ENCODE measurements around the gene NRAP. TPM values are rescaled to one million over a fixed set of nuclear protein-coding genes. Genes with fewer than 3 reads are reported as not detected.

Gene NRAP
- total RNA-seq, 1 experiment from 2014 or later: not detected

- H3K36me3 Mint-ChIP-seq (ENCODE audit: insufficient read depth in 1 of 3, low read depth in 3 of 3): no peaks in the 10 kb centered on the region
- H3K27me3 ChIP-seq (ENCODE audit: insufficient read depth, low read length): no peaks in the 10 kb centered on the region
- TF ChIP-seq, protein P1, sequence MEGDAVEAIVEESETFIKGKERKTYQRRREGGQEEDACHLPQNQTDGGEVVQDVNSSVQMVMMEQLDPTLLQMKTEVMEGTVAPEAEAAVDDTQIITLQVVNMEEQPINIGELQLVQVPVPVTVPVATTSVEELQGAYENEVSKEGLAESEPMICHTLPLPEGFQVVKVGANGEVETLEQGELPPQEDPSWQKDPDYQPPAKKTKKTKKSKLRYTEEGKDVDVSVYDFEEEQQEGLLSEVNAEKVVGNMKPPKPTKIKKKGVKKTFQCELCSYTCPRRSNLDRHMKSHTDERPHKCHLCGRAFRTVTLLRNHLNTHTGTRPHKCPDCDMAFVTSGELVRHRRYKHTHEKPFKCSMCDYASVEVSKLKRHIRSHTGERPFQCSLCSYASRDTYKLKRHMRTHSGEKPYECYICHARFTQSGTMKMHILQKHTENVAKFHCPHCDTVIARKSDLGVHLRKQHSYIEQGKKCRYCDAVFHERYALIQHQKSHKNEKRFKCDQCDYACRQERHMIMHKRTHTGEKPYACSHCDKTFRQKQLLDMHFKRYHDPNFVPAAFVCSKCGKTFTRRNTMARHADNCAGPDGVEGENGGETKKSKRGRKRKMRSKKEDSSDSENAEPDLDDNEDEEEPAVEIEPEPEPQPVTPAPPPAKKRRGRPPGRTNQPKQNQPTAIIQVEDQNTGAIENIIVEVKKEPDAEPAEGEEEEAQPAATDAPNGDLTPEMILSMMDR (conservative IDR thresholded peaks at IDR 0.05): no peak
- H3K4me3 Mint-ChIP-seq: no peak overlapping the region
- no peak overlapping the region for H3K18ac ChIP-seq (ENCODE audit: insufficient read length, low read depth, low read length)
- peaks cover 8% of the 10 kb centered on the region for H3K27me3 Mint-ChIP-seq (ENCODE audit: low read depth)
- H3T11ph ChIP-seq (ENCODE audit: low read length): no peak overlapping the region
- H2AK5ac ChIP-seq (ENCODE audit: insufficient read length, low read length): no peak overlapping the region
- no peak overlapping the region for H4K8ac ChIP-seq (replicated peaks; ENCODE audit: insufficient read length, low read depth, low read length)
- H2BK15ac ChIP-seq (ENCODE audit: low read depth, low read length): no peak overlapping the region
- H3K9ac ChIP-seq (ENCODE audit: extremely low read depth, insufficient read length, low read length): no peak overlapping the region
- no peaks in the 10 kb centered on the region for H3K23me2 ChIP-seq (ENCODE audit: insufficient read length, low read depth, low read length, poor library complexity, severe bottlenecking)
- no peak overlapping the region for H2AFZ ChIP-seq (ENCODE audit: low read length)
- H3K14ac ChIP-seq (ENCODE audit: insufficient read depth, low read length): no peak overlapping the region
- no peaks in the 10 kb centered on the region for H3K4me1 ChIP-seq (ENCODE audit: insufficient read depth, low read length)
- H4K5ac ChIP-seq (ENCODE audit: insufficient read length, low read depth, low read length): no peak overlapping the region
- no peak for DNase-seq
- H3K4ac ChIP-seq (ENCODE audit: low read depth, low read length): no peak overlapping the region
- H3K9me3 ChIP-seq (ENCODE audit: control insufficient read depth, low read depth, low read length): no peaks in the 10 kb centered on the region
- H2BK5ac ChIP-seq (ENCODE audit: insufficient read length, low read length): no peak overlapping the region
- no peaks in the 10 kb centered on the region for H4K20me1 ChIP-seq (ENCODE audit: control insufficient read depth, insufficient read depth, insufficient read length)
- H3K79me1 ChIP-seq (ENCODE audit: insufficient read depth, low read depth, low read length, poor library complexity, severe bottlenecking): no peaks in the 10 kb centered on the region
- no peak overlapping the region for H4K91ac ChIP-seq (ENCODE audit: insufficient read length, low read depth, low read length)
- H3K9me3 Mint-ChIP-seq: no peaks in the 10 kb centered on the region
- no peak overlapping the region for H2BK20ac ChIP-seq (ENCODE audit: low read depth, low read length, poor library complexity, severe bottlenecking)
- no peak overlapping the region for H3K4me2 ChIP-seq (ENCODE audit: insufficient read depth, insufficient read length, low read length)
- H3K27ac ChIP-seq (ENCODE audit: insufficient read length, low read depth, low read length): no peak overlapping the region
- H2BK120ac ChIP-seq (ENCODE audit: low read depth, low read length, poor library complexity, severe bottlenecking): no peak overlapping the region
- no peaks in the 10 kb centered on the region for H3K79me2 ChIP-seq (ENCODE audit: insufficient read depth, low read length)
- no peak overlapping the region for H3K56ac ChIP-seq (ENCODE audit: insufficient read length, low read depth, low read length)
- H3K27ac Mint-ChIP-seq: no peak overlapping the region
- peaks cover 0 to 6% of the 10 kb centered on the region in 2 experiments; a peak in 1 of 4 replicates for H3K4me1 Mint-ChIP-seq
- no CpG with 5 or more reads among the region's 3 CpGs for WGBS (ENCODE audit: extremely low coverage, insufficient read length, low lambda C conversion rate)
- H2BK12ac ChIP-seq (ENCODE audit: insufficient read length, low read depth, low read length): no peak overlapping the region
- H3K23ac ChIP-seq (ENCODE audit: insufficient read length, low read depth, low read length): no peak overlapping the region
Observed at GRCh38 chr10:113647812-113648211, 16.0 kb downstream of the NRAP start.

Measured in H9 (cell line).